Measurements from ENCODE around the gene MUS81. TPM values are rescaled to one million over a fixed set of nuclear protein-coding genes. Genes with fewer than 3 reads are reported as not detected.

Gene MUS81
- total RNA-seq, 4 donors from 2014 or later = 58.3 to 191 (median 81.2) TPM

DNA sequence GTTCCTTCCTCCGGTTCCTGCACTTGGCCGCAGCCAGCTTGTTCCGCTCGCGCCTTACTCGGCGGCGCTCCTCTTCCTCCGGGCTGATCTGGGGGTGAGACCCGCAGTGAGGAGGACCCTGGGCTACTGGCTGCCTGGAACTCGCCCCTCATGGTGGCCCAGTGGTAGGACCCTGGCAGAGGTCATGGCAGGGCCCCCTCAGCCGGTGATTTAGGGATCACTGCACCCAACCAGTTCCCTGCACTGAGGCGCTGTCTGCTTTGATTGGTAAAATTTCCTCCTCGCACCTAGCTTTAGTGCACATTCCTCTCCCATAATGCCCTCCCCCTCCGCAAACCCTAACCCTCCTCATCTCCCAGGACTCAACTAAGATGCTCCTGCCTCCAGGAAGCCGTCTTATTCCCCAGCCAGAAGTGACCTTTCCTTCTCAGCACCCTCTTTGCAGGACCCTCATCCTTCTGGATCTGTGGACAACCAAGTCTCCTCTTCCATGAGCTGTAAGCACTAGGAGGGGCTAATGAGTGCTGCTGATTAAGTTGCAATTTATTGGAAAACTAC lies 33.9 kb downstream of the MUS81 start:
- DNase-seq = no peak
- peak overlapping the region; percentile 95 to 99 (median 97) for H3K27ac ChIP-seq
- in situ Hi-C loops (cut with MboI; ENCODE audit: low pct_ligation_motif_present in 1 of 4, low pct_unique_long_range_greater_than_20kb in 1 of 4, low sequenced_read_pairs in 3 of 4) (loop anchor here in 2 of 4 donors (25.0 kb wide), 1 partner anchor 93 kb away; no protein-coding TSS in a partner anchor), intact Hi-C loops (cut with DNase I; ENCODE audit: low total_unique reads) (no loop called here)
- peaks cover 33 to 58% (median 46%) of the 10 kb centered on the region in 4 donors for H3K4me1 ChIP-seq
- TF ChIP-seq EP300 (IDR thresholded peaks at IDR 0.05; ENCODE audit: low read depth) (no peak), POLR2A (IDR thresholded peaks at IDR 0.05) (no peak), POLR2AphosphoS5 (IDR thresholded peaks at IDR 0.05) (no peak)
- TF ChIP-seq, protein P1, sequence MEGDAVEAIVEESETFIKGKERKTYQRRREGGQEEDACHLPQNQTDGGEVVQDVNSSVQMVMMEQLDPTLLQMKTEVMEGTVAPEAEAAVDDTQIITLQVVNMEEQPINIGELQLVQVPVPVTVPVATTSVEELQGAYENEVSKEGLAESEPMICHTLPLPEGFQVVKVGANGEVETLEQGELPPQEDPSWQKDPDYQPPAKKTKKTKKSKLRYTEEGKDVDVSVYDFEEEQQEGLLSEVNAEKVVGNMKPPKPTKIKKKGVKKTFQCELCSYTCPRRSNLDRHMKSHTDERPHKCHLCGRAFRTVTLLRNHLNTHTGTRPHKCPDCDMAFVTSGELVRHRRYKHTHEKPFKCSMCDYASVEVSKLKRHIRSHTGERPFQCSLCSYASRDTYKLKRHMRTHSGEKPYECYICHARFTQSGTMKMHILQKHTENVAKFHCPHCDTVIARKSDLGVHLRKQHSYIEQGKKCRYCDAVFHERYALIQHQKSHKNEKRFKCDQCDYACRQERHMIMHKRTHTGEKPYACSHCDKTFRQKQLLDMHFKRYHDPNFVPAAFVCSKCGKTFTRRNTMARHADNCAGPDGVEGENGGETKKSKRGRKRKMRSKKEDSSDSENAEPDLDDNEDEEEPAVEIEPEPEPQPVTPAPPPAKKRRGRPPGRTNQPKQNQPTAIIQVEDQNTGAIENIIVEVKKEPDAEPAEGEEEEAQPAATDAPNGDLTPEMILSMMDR (IDR thresholded peaks at IDR 0.05) = no peak
- H3K36me3 ChIP-seq = no peaks in the 10 kb centered on the region
- peak overlapping the region in 2 of 4 donors; percentile 16 to 25 for H3K4me3 ChIP-seq
- H3K27me3 ChIP-seq = peaks cover 11% of the 10 kb centered on the region
- WGBS, 2 donors (ENCODE audit: low coverage in 1 of 2) = 56 to 86% methylated on average over 2 to 16 of the region's 16 CpGs
- H3K9me3 ChIP-seq = no peaks in the 10 kb centered on the region

DNA sequence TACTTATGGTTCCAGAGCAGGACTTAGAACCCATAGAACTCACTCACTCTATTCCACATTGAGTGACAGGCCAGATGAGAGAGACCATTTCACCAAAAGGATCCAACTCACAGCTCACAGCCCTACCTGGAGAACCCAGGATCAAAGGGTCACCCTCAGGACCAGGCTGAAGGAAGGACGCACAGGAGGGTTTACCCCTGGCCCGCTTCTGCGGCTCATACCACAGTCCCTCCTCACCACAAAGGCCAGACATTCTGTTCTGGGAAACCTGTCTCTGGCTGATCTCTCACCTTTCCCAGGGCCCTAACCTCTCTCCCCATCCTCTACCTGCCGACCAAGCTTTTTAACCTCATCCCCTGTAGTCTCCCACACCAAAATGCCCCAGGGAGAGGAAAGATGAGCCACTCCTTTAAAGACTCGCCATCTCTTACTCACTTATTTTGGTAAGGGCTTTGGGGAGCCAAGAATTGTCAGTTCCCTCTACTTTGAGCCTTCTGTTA lies 35.3 kb downstream of the MUS81 start:
- in situ Hi-C loops (cut with MboI; ENCODE audit: low pct_ligation_motif_present in 1 of 4, low pct_unique_long_range_greater_than_20kb in 1 of 4, low sequenced_read_pairs in 3 of 4) (loop anchor here in 2 of 4 donors (25.0 kb wide), 1 partner anchor 92 kb away; no protein-coding TSS in a partner anchor), intact Hi-C loops (cut with DNase I; ENCODE audit: low total_unique reads) (no loop called here)
- Histone ChIP-seq H3K4me3 (no peak overlapping the region), H3K27me3 (peaks cover 21% of the 10 kb centered on the region), H3K9me3 (no peaks in the 10 kb centered on the region), H3K27ac (no peak overlapping the region), H3K36me3 (no peaks in the 10 kb centered on the region), H3K4me1 (peaks cover 29 to 59% (median 47%) of the 10 kb centered on the region in 4 donors)
- DNase-seq = no peak
- TF ChIP-seq EP300 (IDR thresholded peaks at IDR 0.05; ENCODE audit: low read depth) (no peak), POLR2AphosphoS5 (IDR thresholded peaks at IDR 0.05) (no peak), POLR2A (IDR thresholded peaks at IDR 0.05) (no peak)
- TF ChIP-seq, protein P1 (IDR thresholded peaks at IDR 0.05) = no peak
- 89 to 90% methylated on average over 2 to 5 of the region's 5 CpGs for WGBS, 2 donors (ENCODE audit: low coverage in 1 of 2)

DNA sequence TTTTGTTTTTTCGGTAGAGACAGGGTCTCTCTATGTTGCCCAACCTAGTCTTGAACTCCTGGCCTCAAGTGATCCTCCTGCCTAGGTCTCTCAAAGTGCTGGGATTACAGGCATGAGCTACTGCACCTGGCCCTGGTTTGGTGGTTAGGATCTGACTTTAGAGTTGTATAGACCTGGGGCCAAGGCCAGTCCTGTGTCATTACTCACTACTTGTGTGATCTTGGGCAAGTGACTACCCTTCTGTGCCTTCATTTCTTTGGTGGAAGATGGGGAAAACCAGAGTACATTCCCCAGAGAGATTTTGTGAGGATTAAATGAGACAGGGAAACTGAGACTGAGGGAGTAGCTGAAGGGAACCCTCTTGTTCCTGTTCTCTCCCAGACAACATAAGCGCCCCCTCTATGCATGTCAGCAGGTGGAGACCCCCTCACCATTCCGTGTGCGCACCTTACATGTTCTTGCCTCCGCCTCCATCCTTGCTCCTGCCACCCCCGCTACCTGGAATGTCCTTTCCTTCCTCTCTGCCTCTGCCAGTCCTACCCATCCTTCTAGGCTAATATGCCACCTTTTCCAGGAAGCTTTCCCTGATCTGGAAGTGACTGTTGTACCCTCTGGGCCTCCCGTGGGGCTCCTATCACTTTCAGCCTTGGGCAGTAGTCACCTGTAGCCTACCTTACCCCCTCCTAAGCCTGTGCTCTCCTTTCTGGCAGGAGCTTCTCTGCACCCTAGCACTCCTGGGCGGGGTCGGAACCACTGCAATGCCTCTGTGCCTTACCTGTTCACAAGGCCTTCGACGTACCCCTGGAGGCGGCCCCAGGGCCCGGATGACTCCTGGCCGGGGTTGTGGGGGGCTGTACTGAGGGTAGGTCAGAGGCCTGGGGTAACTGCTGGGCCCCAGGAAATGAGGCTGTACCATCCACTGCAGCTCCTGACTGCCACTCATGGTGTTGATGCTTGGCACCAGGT lies 36.1 kb downstream of the MUS81 start:
- H3K4me1 ChIP-seq = peaks cover 29 to 55% (median 43%) of the 10 kb centered on the region in 4 donors
- no peak for DNase-seq
- in situ Hi-C loops (cut with MboI; ENCODE audit: low pct_ligation_motif_present in 1 of 4, low pct_unique_long_range_greater_than_20kb in 1 of 4, low sequenced_read_pairs in 3 of 4) (loop anchor here in 2 of 4 donors (25.0 kb wide), 1 partner anchor 91 kb away; no protein-coding TSS in a partner anchor), intact Hi-C loops (cut with DNase I; ENCODE audit: low total_unique reads) (no loop called here)
- no peaks in the 10 kb centered on the region for H3K9me3 ChIP-seq
- H3K27me3 ChIP-seq = peaks cover 21% of the 10 kb centered on the region
- no peaks in the 10 kb centered on the region for H3K36me3 ChIP-seq
- H3K4me3 ChIP-seq = no peak overlapping the region
- no peak overlapping the region for H3K27ac ChIP-seq
- WGBS, 2 donors (ENCODE audit: low coverage in 1 of 2) = 90 to 92% methylated on average over 5 to 14 of the region's 14 CpGs
- TF ChIP-seq, protein P1 (IDR thresholded peaks at IDR 0.05) = no peak
- TF ChIP-seq POLR2AphosphoS5 (IDR thresholded peaks at IDR 0.05) = no peak
- TF ChIP-seq POLR2A (IDR thresholded peaks at IDR 0.05) = no peak
- no peak for TF ChIP-seq EP300 (IDR thresholded peaks at IDR 0.05; ENCODE audit: low read depth)

DNA sequence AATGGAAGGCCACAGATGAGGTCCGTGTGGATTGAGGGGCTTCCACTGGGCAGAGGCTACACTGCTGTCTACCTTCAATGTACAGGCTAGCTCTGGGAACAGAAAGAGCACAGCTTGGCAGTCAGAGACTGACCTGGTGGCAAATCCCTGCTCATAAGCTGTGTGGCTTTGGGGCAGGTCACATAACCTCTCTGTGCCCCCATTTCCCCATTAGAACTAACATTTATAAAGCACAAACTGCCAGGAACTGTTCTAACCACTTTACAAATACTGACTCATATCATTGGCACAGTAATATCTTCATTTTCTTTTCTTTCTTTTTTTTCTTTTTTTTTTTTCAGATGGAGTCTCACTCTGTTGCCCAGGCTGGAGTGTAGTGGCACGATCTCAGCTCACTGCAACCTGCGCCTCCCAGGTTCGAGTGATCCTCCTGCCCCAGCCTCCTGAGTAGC lies 36.8 kb downstream of the MUS81 start:
- no peak for TF ChIP-seq POLR2AphosphoS5 (IDR thresholded peaks at IDR 0.05)
- TF ChIP-seq, protein P1 (IDR thresholded peaks at IDR 0.05) = no peak
- no peak for TF ChIP-seq POLR2A (IDR thresholded peaks at IDR 0.05)
- TF ChIP-seq EP300 (IDR thresholded peaks at IDR 0.05; ENCODE audit: low read depth) = no peak
- H3K4me1 ChIP-seq = peaks cover 24 to 48% (median 36%) of the 10 kb centered on the region in 4 donors

More for the DNA sequence above, 36.8 kb downstream of the MUS81 start:
- Histone ChIP-seq H3K4me3 (no peak overlapping the region), H3K27ac (no peak overlapping the region), H3K36me3 (no peaks in the 10 kb centered on the region), H3K27me3 (peaks cover 21% of the 10 kb centered on the region), H3K9me3 (no peaks in the 10 kb centered on the region)
- intact Hi-C loops (cut with DNase I; ENCODE audit: low total_unique reads) (no loop called here), in situ Hi-C loops (cut with MboI; ENCODE audit: low pct_ligation_motif_present in 1 of 4, low pct_unique_long_range_greater_than_20kb in 1 of 4, low sequenced_read_pairs in 3 of 4) (loop anchor here in 2 of 4 donors (25.0 kb wide), 1 partner anchor 90 kb away; no protein-coding TSS in a partner anchor)
- no peak for DNase-seq
- WGBS, 2 donors (ENCODE audit: low coverage in 1 of 2) = 88 to 96% methylated on average over 3 to 4 of the region's 4 CpGs

Measured in transverse colon (tissue), 4 donors.